Measurements from ENCODE around the gene ADGRA1.
"Not testable (repeated sequence)": the region's sequence is repeated elsewhere in the genome, so short reads cannot be mapped to it uniquely, and the experiment has no call there.

ADGRA1 gene

DNA sequence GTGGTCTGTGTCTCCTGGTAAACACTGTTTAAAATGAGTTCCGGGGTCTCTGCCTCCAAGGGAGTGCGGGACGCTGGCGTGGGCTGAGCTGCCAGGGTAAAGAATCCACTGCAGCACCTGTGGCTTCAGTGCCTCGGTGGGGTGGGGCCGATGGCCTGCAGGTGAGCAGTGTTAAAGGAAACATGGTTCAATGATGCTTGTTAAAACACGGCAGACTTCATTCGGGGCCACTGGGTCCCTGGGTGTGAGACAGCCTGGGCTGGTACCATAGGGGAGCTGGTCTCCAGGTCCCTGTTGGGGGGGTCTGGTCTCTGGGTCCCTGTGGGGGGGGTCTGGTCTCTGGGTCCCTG lies 47.4 kb downstream of the ADGRA1 start:
- no peak for DNase-seq (ENCODE audit: low read depth)
- H3K4me3 ChIP-seq (ENCODE audit: low read depth, low read length), result no peak overlapping the region
- TF ChIP-seq, protein P1, sequence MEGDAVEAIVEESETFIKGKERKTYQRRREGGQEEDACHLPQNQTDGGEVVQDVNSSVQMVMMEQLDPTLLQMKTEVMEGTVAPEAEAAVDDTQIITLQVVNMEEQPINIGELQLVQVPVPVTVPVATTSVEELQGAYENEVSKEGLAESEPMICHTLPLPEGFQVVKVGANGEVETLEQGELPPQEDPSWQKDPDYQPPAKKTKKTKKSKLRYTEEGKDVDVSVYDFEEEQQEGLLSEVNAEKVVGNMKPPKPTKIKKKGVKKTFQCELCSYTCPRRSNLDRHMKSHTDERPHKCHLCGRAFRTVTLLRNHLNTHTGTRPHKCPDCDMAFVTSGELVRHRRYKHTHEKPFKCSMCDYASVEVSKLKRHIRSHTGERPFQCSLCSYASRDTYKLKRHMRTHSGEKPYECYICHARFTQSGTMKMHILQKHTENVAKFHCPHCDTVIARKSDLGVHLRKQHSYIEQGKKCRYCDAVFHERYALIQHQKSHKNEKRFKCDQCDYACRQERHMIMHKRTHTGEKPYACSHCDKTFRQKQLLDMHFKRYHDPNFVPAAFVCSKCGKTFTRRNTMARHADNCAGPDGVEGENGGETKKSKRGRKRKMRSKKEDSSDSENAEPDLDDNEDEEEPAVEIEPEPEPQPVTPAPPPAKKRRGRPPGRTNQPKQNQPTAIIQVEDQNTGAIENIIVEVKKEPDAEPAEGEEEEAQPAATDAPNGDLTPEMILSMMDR (IDR thresholded peaks at IDR 0.05; ENCODE audit: insufficient read depth, low read depth, low read length, missing control alignments), result no peak

GRCh38 chr10:133137486-133138145 lies 49.9 kb downstream of the ADGRA1 start:
- not testable (repeated sequence) for DNase-seq (ENCODE audit: low read depth)

GRCh38 chr10:133139551-133140065 lies 51.9 kb downstream of the ADGRA1 start:
- no peak overlapping the region for H3K4me3 ChIP-seq (ENCODE audit: low read depth, low read length)
- DNase-seq (ENCODE audit: low read depth), result no peak
- TF ChIP-seq, protein P1 (IDR thresholded peaks at IDR 0.05; ENCODE audit: insufficient read depth, low read depth, low read length, missing control alignments), result no peak

More at GRCh38 chr10:133137486-133138145, 49.9 kb downstream of the ADGRA1 start:
- not testable (repeated sequence) for H3K4me3 ChIP-seq (ENCODE audit: low read depth, low read length)

DNA sequence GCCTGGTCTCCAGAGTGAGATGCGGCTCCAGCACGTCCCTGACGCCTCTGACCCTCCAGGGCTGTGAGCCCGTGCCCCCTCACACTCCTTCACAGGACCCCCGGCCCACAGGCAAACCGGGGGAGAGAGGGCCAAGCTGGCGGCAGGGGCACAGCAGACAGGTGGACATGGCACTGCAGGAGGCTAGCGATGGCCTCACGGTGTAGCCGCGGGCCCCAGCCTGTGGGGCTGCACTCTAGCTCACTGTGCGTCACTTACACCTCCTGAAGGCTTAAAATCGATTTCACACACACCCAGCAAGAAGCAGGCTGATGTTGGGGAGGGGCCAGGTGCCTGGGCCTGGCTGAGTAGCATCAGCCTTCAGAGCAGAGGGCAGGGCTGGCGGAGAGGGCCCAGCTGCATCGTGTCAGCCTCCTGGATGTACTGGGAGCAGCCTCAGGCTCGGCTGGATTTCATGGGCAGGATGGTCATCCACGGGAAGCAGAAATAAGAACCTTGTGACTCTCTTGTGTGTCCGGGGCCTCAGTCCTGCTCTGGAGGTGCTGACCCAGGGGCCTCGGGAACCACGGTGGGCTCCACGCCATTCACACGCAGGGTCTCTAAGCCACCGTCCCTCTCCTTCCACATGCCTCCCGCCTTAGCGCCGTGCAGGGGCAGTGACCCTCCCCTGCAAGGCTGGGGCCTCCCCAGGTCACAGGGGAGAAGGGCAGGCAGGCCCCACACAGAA lies 52.9 kb downstream of the ADGRA1 start:
- TF ChIP-seq, protein P1 (IDR thresholded peaks at IDR 0.05; ENCODE audit: insufficient read depth, low read depth, low read length, missing control alignments), result no peak
- H3K4me3 ChIP-seq (ENCODE audit: low read depth, low read length), result no peak overlapping the region
- DNase-seq (ENCODE audit: low read depth), result no peak

- DNase-seq (ENCODE audit: low read depth), result no peak
- TF ChIP-seq, protein P1 (IDR thresholded peaks at IDR 0.05; ENCODE audit: insufficient read depth, low read depth, low read length, missing control alignments), result no peak
- H3K4me3 ChIP-seq (ENCODE audit: low read depth, low read length), result no peak overlapping the region
These were observed 53.6 kb downstream of the ADGRA1 start for GRCh38 chr10:133141144-133141957.

DNA sequence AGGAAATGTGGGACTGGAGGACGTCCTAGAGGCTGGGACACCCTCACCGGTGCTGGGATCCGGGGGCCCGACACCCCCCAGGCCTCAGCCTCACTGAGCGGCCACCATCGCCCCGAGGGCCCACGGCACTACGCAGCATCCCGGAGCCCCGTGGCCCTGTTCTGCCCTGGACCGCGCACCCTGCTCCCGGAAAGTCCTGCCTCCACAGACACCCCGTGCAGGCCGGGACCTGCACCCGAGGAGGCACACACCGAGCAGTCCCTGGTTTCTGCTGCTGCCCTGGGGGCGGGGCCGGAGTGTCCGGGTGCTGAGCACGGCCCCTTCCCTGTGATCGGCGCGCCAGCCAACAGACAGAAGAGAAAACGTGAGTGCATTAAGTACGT lies 54.2 kb downstream of the ADGRA1 start:
- no peak overlapping the region for H3K4me3 ChIP-seq (ENCODE audit: low read depth, low read length)
- no peak for DNase-seq (ENCODE audit: low read depth)
- TF ChIP-seq, protein P1 (IDR thresholded peaks at IDR 0.05; ENCODE audit: insufficient read depth, low read depth, low read length, missing control alignments), result no peak
